RWPE1 (cell line): ENCODE data around the gene SEC31A.

Source experiments
- CTCF ChIA-PET: fragments of 350-600 bp; sonication (Branson Sonifier 250); formaldehyde crosslinking; extraction: SDS; loops from one replicate; lab custom pipeline; 2021; lab: Yijun Ruan, JAX
- POLR2A ChIA-PET: fragments of 400-600 bp; formaldehyde crosslinking; extraction: SDS; loops from one replicate; lab custom pipeline; 2020; ENCODE audit warnings: antibody characterized with exemption; ENCODE audit not compliant: low non-redundant PET; lab: Yijun Ruan, JAX
- DNase-seq: peaks from one replicate; pipeline ENCODE4 v3.0.0; 2012; ENCODE audit warnings: low spot score
- H3K27ac ChIP-seq: fragments of 450-650 bp; 2 replicates; pipeline ENCODE4 v1.5.1; 2017
- CTCF ChIP-seq: fragments of 450-650 bp; conservative IDR thresholded peaks from 2 replicates; pipeline ENCODE4 v1.5.1; 2017; ENCODE audit warnings: low read depth, mild to moderate bottlenecking

Gene SEC31A

GRCh38 chr4:82896755-82897154 lies 5.8 kb upstream of the SEC31A start:
- ChIA-PET CTCF (interaction anchor here (0.6 kb wide), 1 partner anchor 115 kb away, joined by 3 read pairs; no protein-coding TSS in a partner anchor), POLR2A (no interaction called here)
- H3K27ac ChIP-seq: no peak overlapping the region
- no peak for DNase-seq
- no peak for TF ChIP-seq CTCF

GRCh38 chr4:82893942-82894341 lies 3.0 kb upstream of the SEC31A start:
- no peak for TF ChIP-seq CTCF
- CTCF ChIA-PET: no interaction called here
- H3K27ac ChIP-seq: no peak overlapping the region
- POLR2A ChIA-PET: interaction anchor here (0.6 kb wide), 1 partner anchor 153 kb away, joined by 3 read pairs; no protein-coding TSS in a partner anchor
- DNase-seq: no peak

- DNase-seq: no peak
- no peak for TF ChIP-seq CTCF
- H3K27ac ChIP-seq: no peak overlapping the region
- POLR2A ChIA-PET: no interaction called here
- CTCF ChIA-PET: interaction anchor here (0.6 kb wide), 1 partner anchor 293 kb away, joined by 4 read pairs; no protein-coding TSS in a partner anchor
Observed at GRCh38 chr4:82892467-82892802, 1.5 kb upstream of the SEC31A start.

GRCh38 chr4:82891707-82892466 lies 934 bp upstream of the SEC31A start:
- POLR2A ChIA-PET: no interaction called here
- no peak for DNase-seq
- no peak for TF ChIP-seq CTCF
- CTCF ChIA-PET: no interaction called here
- H3K27ac ChIP-seq: peak overlapping the region; percentile 98

- DNase-seq: no peak
- TF ChIP-seq CTCF: no peak
- H3K27ac ChIP-seq: peak overlapping the region; percentile 98
- ChIA-PET POLR2A (no interaction called here), CTCF (interaction anchor here (0.7 kb wide), 1 partner anchor 1783 kb away, joined by 3 read pairs; no protein-coding TSS in a partner anchor)
Observed at GRCh38 chr4:82890528-82890900, 439 bp downstream of the SEC31A start.

- CTCF ChIA-PET: no interaction called here
- POLR2A ChIA-PET: no interaction called here
- TF ChIP-seq CTCF: no peak
- DNase-seq: no peak
- H3K27ac ChIP-seq: no peak overlapping the region
Observed at GRCh38 chr4:82889287-82889686, 1.7 kb downstream of the SEC31A start.
